Measurements from ENCODE around the gene CSNK1G1.

The CSNK1G1 gene

GRCh38 chr15:64187396-64188191 lies 168.4 kb downstream of the CSNK1G1 start:
- no peak for DNase-seq (ENCODE audit: low read depth)
- no peak overlapping the region for H3K4me3 ChIP-seq (ENCODE audit: low read depth, low read length)
- in situ Hi-C loops (cut with HindIII; ENCODE audit: low sequenced_read_pairs), result no loop called here
- no peak for TF ChIP-seq CTCF (IDR thresholded peaks at IDR 0.05; ENCODE audit: low read depth, low read length, missing control alignments)

GRCh38 chr15:64185146-64185911 lies 170.6 kb downstream of the CSNK1G1 start:
- no peak overlapping the region for H3K4me3 ChIP-seq (ENCODE audit: low read depth, low read length)
- in situ Hi-C loops (cut with HindIII; ENCODE audit: low sequenced_read_pairs), result no loop called here
- TF ChIP-seq CTCF (IDR thresholded peaks at IDR 0.05; ENCODE audit: low read depth, low read length, missing control alignments), result no peak
- DNase-seq (ENCODE audit: low read depth), result no peak

GRCh38 chr15:64182859-64183370 lies 173.1 kb downstream of the CSNK1G1 start:
- in situ Hi-C loops (cut with HindIII; ENCODE audit: low sequenced_read_pairs), result loop anchor here (5.0 kb wide), 1 partner anchor 69 kb away; no protein-coding TSS in a partner anchor
- H3K4me3 ChIP-seq (ENCODE audit: low read depth, low read length), result no peak overlapping the region
- no peak for DNase-seq (ENCODE audit: low read depth)
- TF ChIP-seq CTCF (IDR thresholded peaks at IDR 0.05; ENCODE audit: low read depth, low read length, missing control alignments), result no peak

- no peak overlapping the region for H3K4me3 ChIP-seq (ENCODE audit: low read depth, low read length)
- no peak for TF ChIP-seq CTCF (IDR thresholded peaks at IDR 0.05; ENCODE audit: low read depth, low read length, missing control alignments)
- no peak for DNase-seq (ENCODE audit: low read depth)
- in situ Hi-C loops (cut with HindIII; ENCODE audit: low sequenced_read_pairs), result loop anchor here (5.0 kb wide), 1 partner anchor 72 kb away; no protein-coding TSS in a partner anchor
Measured at GRCh38 chr15:64180235-64180824, 175.6 kb downstream of the CSNK1G1 start.

- no peak for DNase-seq (ENCODE audit: low read depth)
- TF ChIP-seq CTCF (IDR thresholded peaks at IDR 0.05; ENCODE audit: low read depth, low read length, missing control alignments), result no peak
- no peak overlapping the region for H3K4me3 ChIP-seq (ENCODE audit: low read depth, low read length)
- in situ Hi-C loops (cut with HindIII; ENCODE audit: low sequenced_read_pairs), result no loop called here
Measured at GRCh38 chr15:64166102-64166890, 189.7 kb downstream of the CSNK1G1 start.

DNA sequence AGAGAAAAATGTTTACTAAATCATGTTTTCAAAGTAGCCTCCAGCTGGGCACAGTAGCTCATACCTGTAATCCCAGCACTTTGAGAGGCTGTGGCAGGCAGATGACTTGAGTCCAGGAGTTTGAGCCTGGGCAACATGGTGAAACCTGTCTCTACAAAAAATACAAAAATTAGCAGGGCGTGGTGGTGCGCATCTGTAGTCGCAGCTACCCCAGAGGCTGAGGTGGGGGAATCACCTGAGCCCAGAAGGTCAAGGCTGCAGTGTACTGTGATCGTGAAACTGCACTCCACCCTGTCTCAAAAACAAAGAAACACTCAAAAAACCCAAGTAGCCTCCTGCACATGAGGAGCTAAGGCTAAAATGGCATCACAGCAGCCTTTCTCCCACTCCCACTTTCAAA lies 191.5 kb downstream of the CSNK1G1 start:
- TF ChIP-seq CTCF (IDR thresholded peaks at IDR 0.05; ENCODE audit: low read depth, low read length, missing control alignments), result no peak
- DNase-seq (ENCODE audit: low read depth), result no peak
- H3K4me3 ChIP-seq (ENCODE audit: low read depth, low read length), result no peak overlapping the region
- in situ Hi-C loops (cut with HindIII; ENCODE audit: low sequenced_read_pairs), result no loop called here

Data from astrocyte of the cerebellum (primary cell).